PC-3 (cell line): ENCODE measurements around the gene IL1RAPL2. TPM values are rescaled to one million over a fixed set of nuclear protein-coding genes. Genes with fewer than 3 reads are reported as not detected.
A peak's percentile ranks its signal among the peaks of the same experiment; 100 is the strongest.

Source experiments
- ATAC-seq: fragments of 200-7000 bp; cut with Tn5 transposase; 2 replicates; pipeline ENCODE4 v1.9.1; 2020; ENCODE audit warnings: mild to moderate bottlenecking, moderate library complexity
- BruUV-seq: library from RNA; stranded (reverse); fragments of 400-500 nt; replicated peaks from 2 replicates; lab custom pipeline; 2021; lab: Mats Ljungman, UMichigan
- CTCF ChIA-PET: fragments of 300-600 bp; sonication (Branson Sonifier 250); formaldehyde crosslinking; loops from one replicate; lab custom pipeline; 2022; ENCODE audit warnings: antibody characterized with exemption; lab: Charles Lee
- POLR2A ChIA-PET: fragments of 300-600 bp; sonication (Branson Sonifier 250); formaldehyde crosslinking; loops from one replicate; lab custom pipeline; 2022; ENCODE audit warnings: antibody characterized with exemption; ENCODE audit not compliant: unreplicated experiment; lab: Charles Lee
- DNase-seq: peaks from one replicate; pipeline ENCODE4 v3.0.0-alpha.2; 2015
- H2AFZ ChIP-seq: fragments of 300-600 bp; sonication (generic); 2 replicates; pipeline ENCODE4 v1.6.0; 2016; ENCODE audit warnings: antibody characterized with exemption, low read length
- H3F3A ChIP-seq: fragments of 300-600 bp; sonication (generic); one replicate; pipeline ENCODE4 v1.6.0; 2017; ENCODE audit warnings: antibody characterized with exemption, low read length, control low read depth, mild to moderate bottlenecking; ENCODE audit not compliant: unreplicated experiment
- H3K27ac ChIP-seq: fragments of 300-600 bp; sonication (generic); 2 replicates; pipeline ENCODE4 v1.5.1; 2016; ENCODE audit warnings: mild to moderate bottlenecking, low read length
- H3K27me3 ChIP-seq: fragments of 300-600 bp; sonication (generic); 2 replicates; pipeline ENCODE4 v1.6.1; 2016; ENCODE audit warnings: low read length, mixed read lengths
- H3K36me3 ChIP-seq: fragments of 300-600 bp; sonication (generic); 2 replicates; pipeline ENCODE4 v1.6.1; 2016; ENCODE audit warnings: low read depth, mixed run types, low read length, mixed read lengths
- H3K4me1 ChIP-seq: fragments of 300-600 bp; sonication (generic); 2 replicates; pipeline ENCODE4 v1.5.1; 2016; ENCODE audit warnings: low read length; ENCODE audit not compliant: insufficient read depth
- H3K4me2 ChIP-seq: fragments of 300-600 bp; sonication (generic); 2 replicates; pipeline ENCODE4 v1.6.0; 2016; ENCODE audit warnings: low read length
- H3K4me3 ChIP-seq: fragments of 300-600 bp; sonication (generic); 2 replicates; pipeline ENCODE4 v1.5.1; 2016; ENCODE audit warnings: mild to moderate bottlenecking, low read length, mixed read lengths
- H3K79me2 ChIP-seq: fragments of 300-600 bp; sonication (generic); 2 replicates; pipeline ENCODE4 v1.6.1; 2017; ENCODE audit warnings: low read length, mixed read lengths
- H3K9ac ChIP-seq: fragments of 300-600 bp; sonication (generic); 2 replicates; pipeline ENCODE4 v1.6.0; 2016; ENCODE audit warnings: mild to moderate bottlenecking, low read length
- H3K9me2 ChIP-seq: fragments of 300-600 bp; sonication (generic); replicated peaks from 2 replicates; pipeline ENCODE4 v1.6.1; 2016; ENCODE audit warnings: mixed run types, low read length, mixed read lengths
- H3K9me3 ChIP-seq: fragments of 300-600 bp; sonication (generic); 2 replicates; pipeline ENCODE4 v1.6.1; 2016; ENCODE audit warnings: low read length, mixed read lengths
- H4K20me1 ChIP-seq: fragments of 300-600 bp; sonication (generic); 2 replicates; pipeline ENCODE4 v1.6.1; 2016; ENCODE audit warnings: low read length, mixed read lengths
- EZH2 ChIP-seq: fragments of 300-600 bp; sonication (generic); IDR thresholded peaks from one replicate; pipeline ENCODE4 v1.6.1; 2017; ENCODE audit warnings: antibody characterized with exemption, mild to moderate bottlenecking, low read length; ENCODE audit not compliant: unreplicated experiment
- EZH2phosphoT487 ChIP-seq: fragments of 300-600 bp; sonication (generic); IDR thresholded peaks from 2 replicates; pipeline ENCODE4 v1.6.1; 2018; ENCODE audit warnings: mild to moderate bottlenecking, antibody characterized with exemption, low read length, borderline replicate concordance
- intact Hi-C: fragments of 100-400 bp; cut with micrococcal nuclease; formaldehyde crosslinking; loops from 2 replicates; pipeline ENCODE4 v1.9.0; 2023
- total RNA-seq: library from RNA; depleted of rRNA; stranded (reverse); fragments of >200 nt; gene quantifications from 2 replicates; pipeline ENCODE4 v1.2.3, GENCODE V29; 2014
- TF ChIP-seq, protein P1 (sequence below): fragments of 300-600 bp; sonication (generic); conservative IDR thresholded peaks from 2 replicates; pipeline ENCODE4 v1.5.1; 2017; ENCODE audit warnings: antibody characterized with exemption, low read depth, mild to moderate bottlenecking, low read length

IL1RAPL2 gene
- total RNA-seq, 1 experiment from 2014 or later: 0.62 TPM

GRCh38 chrX:104659005-104659744 is 93.2 kb downstream of the IL1RAPL2 start:
- H3F3A ChIP-seq: no peaks in the 10 kb centered on the region
- H2AFZ ChIP-seq: no peak overlapping the region
- no peaks in the 10 kb centered on the region for H4K20me1 ChIP-seq
- no peak overlapping the region; the same call in 1 of the 2 replicates for H3K27ac ChIP-seq
- no TSS peak for BruUV-seq
- H3K79me2 ChIP-seq: no peaks in the 10 kb centered on the region
- peak overlapping the region; percentile 73 for H3K4me2 ChIP-seq
- H3K27me3 ChIP-seq: no peaks in the 10 kb centered on the region
- no peaks in the 10 kb centered on the region for H3K9me2 ChIP-seq
- H3K4me3 ChIP-seq: peak overlapping the region; percentile 36; the same call in 1 of the 2 replicates
- CTCF ChIA-PET: no interaction called here
- no peak overlapping the region for H3K9ac ChIP-seq
- H3K4me1 ChIP-seq: peaks cover 15% of the 10 kb centered on the region
- H3K36me3 ChIP-seq: no peaks in the 10 kb centered on the region
- no peaks in the 10 kb centered on the region for H3K9me3 ChIP-seq
- intact Hi-C loops: no loop called here
- DNase-seq: peak; percentile 62
- ATAC-seq: peak; percentile 54
- TF ChIP-seq, protein P1, sequence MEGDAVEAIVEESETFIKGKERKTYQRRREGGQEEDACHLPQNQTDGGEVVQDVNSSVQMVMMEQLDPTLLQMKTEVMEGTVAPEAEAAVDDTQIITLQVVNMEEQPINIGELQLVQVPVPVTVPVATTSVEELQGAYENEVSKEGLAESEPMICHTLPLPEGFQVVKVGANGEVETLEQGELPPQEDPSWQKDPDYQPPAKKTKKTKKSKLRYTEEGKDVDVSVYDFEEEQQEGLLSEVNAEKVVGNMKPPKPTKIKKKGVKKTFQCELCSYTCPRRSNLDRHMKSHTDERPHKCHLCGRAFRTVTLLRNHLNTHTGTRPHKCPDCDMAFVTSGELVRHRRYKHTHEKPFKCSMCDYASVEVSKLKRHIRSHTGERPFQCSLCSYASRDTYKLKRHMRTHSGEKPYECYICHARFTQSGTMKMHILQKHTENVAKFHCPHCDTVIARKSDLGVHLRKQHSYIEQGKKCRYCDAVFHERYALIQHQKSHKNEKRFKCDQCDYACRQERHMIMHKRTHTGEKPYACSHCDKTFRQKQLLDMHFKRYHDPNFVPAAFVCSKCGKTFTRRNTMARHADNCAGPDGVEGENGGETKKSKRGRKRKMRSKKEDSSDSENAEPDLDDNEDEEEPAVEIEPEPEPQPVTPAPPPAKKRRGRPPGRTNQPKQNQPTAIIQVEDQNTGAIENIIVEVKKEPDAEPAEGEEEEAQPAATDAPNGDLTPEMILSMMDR: no peak
- no peak for TF ChIP-seq EZH2
- no peak for TF ChIP-seq EZH2phosphoT487
- POLR2A ChIA-PET: no interaction called here

- ATAC-seq (no peak), DNase-seq (peak; percentile 66)
- Histone ChIP-seq H3K9me3 (no peaks in the 10 kb centered on the region), H3K36me3 (no peaks in the 10 kb centered on the region), H3K9ac (no peak overlapping the region), H3F3A (no peaks in the 10 kb centered on the region), H3K9me2 (no peaks in the 10 kb centered on the region), H3K27me3 (no peaks in the 10 kb centered on the region), H3K4me1 (peaks cover 15% of the 10 kb centered on the region), H3K27ac (no peak overlapping the region; the same call in 1 of the 2 replicates), H2AFZ (no peak overlapping the region), H3K4me3 (peak overlapping the region; percentile 36; the same call in 1 of the 2 replicates), H4K20me1 (no peaks in the 10 kb centered on the region), H3K79me2 (no peaks in the 10 kb centered on the region), H3K4me2 (peak overlapping the region; percentile 73)
- no TSS peak for BruUV-seq
- intact Hi-C loops: no loop called here
- ChIA-PET CTCF (no interaction called here), POLR2A (no interaction called here)
- TF ChIP-seq, protein P1: no peak
- no peak for TF ChIP-seq EZH2phosphoT487
- TF ChIP-seq EZH2: no peak
Observed at GRCh38 chrX:104660092-104660491, 94.1 kb downstream of the IL1RAPL2 start.

DNA sequence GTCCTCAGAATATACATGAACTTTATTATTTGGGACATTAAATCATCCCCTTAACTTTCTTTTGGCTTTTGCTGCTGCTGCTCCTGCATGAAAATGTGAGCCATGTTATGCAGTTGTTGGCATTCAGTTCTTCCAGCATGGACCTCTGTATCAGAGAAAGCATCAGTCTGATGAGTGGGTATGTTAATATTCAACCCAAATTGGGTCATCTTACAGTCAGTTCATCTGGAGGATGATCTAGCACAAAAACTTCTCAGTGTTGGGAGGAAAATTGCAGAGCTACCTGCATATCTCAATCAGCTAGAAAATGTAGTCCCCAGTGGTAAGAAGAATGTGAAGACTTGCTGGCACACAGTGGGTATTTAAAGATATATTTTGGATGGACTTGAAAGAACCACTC is 96.7 kb downstream of the IL1RAPL2 start:
- Histone ChIP-seq H3K4me1 (peaks cover 15% of the 10 kb centered on the region), H3K9me3 (no peaks in the 10 kb centered on the region), H3K9ac (no peak overlapping the region), H3K4me2 (no peak overlapping the region), H3K27me3 (no peaks in the 10 kb centered on the region), H3K79me2 (no peaks in the 10 kb centered on the region), H3K36me3 (no peaks in the 10 kb centered on the region), H3K4me3 (no peak overlapping the region), H4K20me1 (no peaks in the 10 kb centered on the region), H3K9me2 (no peaks in the 10 kb centered on the region), H2AFZ (no peak overlapping the region), H3F3A (no peaks in the 10 kb centered on the region), H3K27ac (no peak overlapping the region)
- BruUV-seq: no TSS peak
- POLR2A ChIA-PET: no interaction called here
- TF ChIP-seq EZH2phosphoT487: no peak
- TF ChIP-seq, protein P1: no peak
- TF ChIP-seq EZH2: no peak
- CTCF ChIA-PET: interaction anchor here (0.8 kb wide), 1 partner anchor 50 kb away, joined by 3 read pairs; no protein-coding TSS in a partner anchor
- no peak for DNase-seq
- intact Hi-C loops: no loop called here
- no peak for ATAC-seq
